ENCODE results near the gene SLC22A15. TPM values are rescaled to one million over a fixed set of nuclear protein-coding genes. Genes with fewer than 3 reads are reported as not detected.

Gene SLC22A15
- total RNA-seq, 4 donors from 2014 or later = 7.2 to 19.9 (median 8.8) TPM

- H3K9me3 ChIP-seq = no peaks in the 10 kb centered on the region
- H3K27me3 ChIP-seq = no peaks in the 10 kb centered on the region
- WGBS = 66% methylated on average over 3 of the region's 3 CpGs
- no peak for DNase-seq (ENCODE audit: low spot score in 2 of 2)
- no peaks in the 10 kb centered on the region for H3K36me3 ChIP-seq
- no peak overlapping the region for H3K4me3 ChIP-seq
- peaks cover 11% of the 10 kb centered on the region for H3K4me1 ChIP-seq
- H3K27ac ChIP-seq = no peak overlapping the region
- TF ChIP-seq CTCF (IDR thresholded peaks at IDR 0.05) (no peak), EP300 (IDR thresholded peaks at IDR 0.05) (no peak), POLR2AphosphoS5 (IDR thresholded peaks at IDR 0.05) (no peak), POLR2A (IDR thresholded peaks at IDR 0.05) (no peak)
Measured at GRCh38 chr1:115982400-115982799, 6.1 kb downstream of the SLC22A15 start.

- Histone ChIP-seq H3K27me3 (no peaks in the 10 kb centered on the region), H3K4me3 (no peak overlapping the region), H3K4me1 (peaks cover 6% of the 10 kb centered on the region), H3K36me3 (no peaks in the 10 kb centered on the region), H3K9me3 (no peaks in the 10 kb centered on the region), H3K27ac (no peak overlapping the region)
- no peak for TF ChIP-seq EP300 (IDR thresholded peaks at IDR 0.05)
- TF ChIP-seq CTCF (IDR thresholded peaks at IDR 0.05) = no peak
- WGBS = 71% methylated on average over 3 of the region's 3 CpGs
- no peak for DNase-seq (ENCODE audit: low spot score in 2 of 2)
Measured at GRCh38 chr1:115983584-115983983, 7.3 kb downstream of the SLC22A15 start.

GRCh38 chr1:115987623-115988022 is 11.3 kb downstream of the SLC22A15 start:
- H3K4me3 ChIP-seq = no peak overlapping the region
- WGBS = 88% methylated on average over 3 of the region's 3 CpGs
- H3K36me3 ChIP-seq = peaks cover 2% of the 10 kb centered on the region
- H3K4me1 ChIP-seq = no peaks in the 10 kb centered on the region
- no peak for TF ChIP-seq EP300 (IDR thresholded peaks at IDR 0.05)
- no peak for TF ChIP-seq POLR2AphosphoS5 (IDR thresholded peaks at IDR 0.05)
- no peak for TF ChIP-seq CTCF (IDR thresholded peaks at IDR 0.05)
- TF ChIP-seq POLR2A (IDR thresholded peaks at IDR 0.05) = no peak
- no peaks in the 10 kb centered on the region for H3K27me3 ChIP-seq
- no peak for DNase-seq (ENCODE audit: low spot score in 2 of 2)
- H3K9me3 ChIP-seq = no peaks in the 10 kb centered on the region
- H3K27ac ChIP-seq = no peak overlapping the region

- TF ChIP-seq CTCF (IDR thresholded peaks at IDR 0.05) (no peak), EP300 (IDR thresholded peaks at IDR 0.05) (no peak), POLR2A (IDR thresholded peaks at IDR 0.05) (no peak), POLR2AphosphoS5 (IDR thresholded peaks at IDR 0.05) (no peak)
- Histone ChIP-seq H3K27ac (no peak overlapping the region), H3K9me3 (no peaks in the 10 kb centered on the region), H3K27me3 (no peaks in the 10 kb centered on the region), H3K4me1 (no peaks in the 10 kb centered on the region), H3K36me3 (peaks cover 14% of the 10 kb centered on the region), H3K4me3 (no peak overlapping the region)
- WGBS = 95% methylated on average over 1 of the region's 1 CpG
- DNase-seq (ENCODE audit: low spot score in 2 of 2) = no peak
Measured at GRCh38 chr1:115988953-115989352, 12.6 kb downstream of the SLC22A15 start.

- H3K27me3 ChIP-seq = no peaks in the 10 kb centered on the region
- H3K9me3 ChIP-seq = no peaks in the 10 kb centered on the region
- H3K4me3 ChIP-seq = no peak overlapping the region
- 96% methylated on average over 3 of the region's 3 CpGs for WGBS
- H3K27ac ChIP-seq = no peak overlapping the region
- DNase-seq (ENCODE audit: low spot score in 2 of 2) = no peak
- no peaks in the 10 kb centered on the region for H3K4me1 ChIP-seq
- TF ChIP-seq CTCF (IDR thresholded peaks at IDR 0.05) (no peak), EP300 (IDR thresholded peaks at IDR 0.05) (no peak), POLR2AphosphoS5 (IDR thresholded peaks at IDR 0.05) (no peak), POLR2A (IDR thresholded peaks at IDR 0.05) (no peak)
- H3K36me3 ChIP-seq = peaks cover 17% of the 10 kb centered on the region
Measured at GRCh38 chr1:115989699-115990098, 13.4 kb downstream of the SLC22A15 start.

All from suprapubic skin (tissue), 4 donors.